Keratinocyte (primary cell): ENCODE measurements around the gene CTDSP2.

ENCODE experiments used
- CTCF ChIP-seq, 3 experiments: IDR thresholded peaks in 1 of 3; conservative IDR thresholded peaks in 1 of 3; optimal IDR thresholded peaks in 1 of 3; 2 replicates in 2 of 3; 3 replicates in 1 of 3; pipeline versions ENCODE3 to v1.5.1; 2011; ENCODE audit warnings: low read length in 3 of 3, mild to moderate bottlenecking in 3 of 3, moderate library complexity in 2 of 3, control low read depth in 1 of 3, inconsistent platforms in 1 of 3; ENCODE audit not compliant: insufficient read depth in 2 of 3; ENCODE audit errors: extremely low read depth in 1 of 3
- EZH2 ChIP-seq: IDR thresholded peaks from one replicate; pipeline ENCODE4 v1.6.1; 2012; ENCODE audit warnings: inconsistent platforms, mild to moderate bottlenecking, low read length, moderate library complexity

DNA sequence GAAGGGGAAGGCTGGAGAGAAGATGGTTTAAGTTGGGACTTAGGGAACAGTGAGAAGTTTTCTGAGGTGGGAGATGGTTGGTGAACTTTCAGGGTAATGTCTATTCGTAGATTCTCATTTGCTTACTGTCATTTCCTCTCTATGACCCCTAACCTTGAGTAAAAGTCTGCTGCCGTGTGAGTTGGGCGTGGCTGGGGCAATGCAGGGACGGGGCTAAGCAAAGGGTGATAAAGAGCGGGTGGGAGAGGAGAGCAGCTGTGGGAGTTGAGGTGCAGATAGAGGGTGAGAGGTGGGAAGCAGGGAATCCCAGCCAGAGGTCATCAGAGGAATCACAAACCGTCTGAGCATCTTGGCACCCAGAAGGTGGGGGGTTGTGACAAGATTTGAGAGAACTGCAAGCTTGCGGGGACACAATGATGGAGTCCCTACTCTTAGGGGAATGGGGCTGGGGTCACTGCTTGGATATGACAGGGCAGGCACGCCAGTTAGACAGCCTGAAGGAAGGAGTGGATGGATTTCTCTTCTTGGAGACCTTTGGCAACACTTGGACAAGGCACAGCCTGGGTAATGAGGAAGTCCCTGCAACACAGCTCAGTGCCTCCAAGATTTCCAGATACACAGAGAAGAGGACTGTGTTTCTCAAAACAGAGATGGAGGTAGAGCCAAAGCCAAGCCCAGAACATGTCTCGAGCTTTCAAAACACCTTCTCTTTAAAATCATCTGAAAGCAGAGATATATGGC lies 45.9 kb upstream of the CTDSP2 start:
- no peak for TF ChIP-seq EZH2
- no peak for TF ChIP-seq CTCF (optimal IDR thresholded peaks at IDR 0.05 in 1 of 3, IDR thresholded peaks at IDR 0.05 in 1 of 3, conservative IDR thresholded peaks at IDR 0.05 in 1 of 3; ENCODE audit: extremely low read depth in 1 of 3, insufficient read depth in 2 of 3, low read length in 3 of 3)
